ENCODE results near the gene COLEC12.

DNA sequence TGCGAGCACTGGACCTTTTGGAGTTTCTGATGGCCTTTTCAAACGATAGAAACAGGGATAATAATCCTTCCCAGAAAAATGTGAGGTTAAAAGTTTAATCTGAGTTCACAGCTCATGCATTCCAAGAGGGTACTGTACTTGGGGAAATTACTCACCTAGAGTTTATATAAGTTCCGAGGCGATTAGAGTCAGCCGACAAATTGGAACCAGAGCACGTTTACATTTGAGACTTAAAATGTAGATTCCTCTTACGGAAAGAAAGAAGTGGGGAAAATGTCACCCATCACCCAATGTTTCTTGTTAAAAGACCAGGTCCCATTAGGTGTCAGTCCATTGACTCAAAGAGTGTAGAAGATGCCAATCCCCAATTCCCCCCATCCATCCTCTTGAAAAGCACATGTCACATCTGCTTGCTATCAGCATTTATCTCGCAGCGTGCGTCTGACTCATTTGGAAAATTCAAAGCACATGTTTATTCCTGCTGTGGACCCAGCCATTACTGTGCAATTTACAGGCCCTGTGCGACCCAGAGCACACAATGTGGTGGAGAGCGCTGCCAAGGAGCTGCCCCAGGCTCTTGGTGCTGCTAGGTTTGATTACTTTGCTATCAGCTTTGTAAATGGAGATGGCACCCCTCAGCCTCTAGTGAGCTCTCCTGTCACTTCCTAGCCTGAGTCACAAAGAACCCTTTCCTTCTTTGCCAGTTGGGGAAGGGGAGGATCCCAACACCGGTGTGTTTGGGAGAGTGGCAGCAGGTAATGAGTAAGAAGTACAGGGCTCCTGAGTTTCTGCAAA is 104.8 kb downstream of the COLEC12 start:
- TF ChIP-seq, protein P1, sequence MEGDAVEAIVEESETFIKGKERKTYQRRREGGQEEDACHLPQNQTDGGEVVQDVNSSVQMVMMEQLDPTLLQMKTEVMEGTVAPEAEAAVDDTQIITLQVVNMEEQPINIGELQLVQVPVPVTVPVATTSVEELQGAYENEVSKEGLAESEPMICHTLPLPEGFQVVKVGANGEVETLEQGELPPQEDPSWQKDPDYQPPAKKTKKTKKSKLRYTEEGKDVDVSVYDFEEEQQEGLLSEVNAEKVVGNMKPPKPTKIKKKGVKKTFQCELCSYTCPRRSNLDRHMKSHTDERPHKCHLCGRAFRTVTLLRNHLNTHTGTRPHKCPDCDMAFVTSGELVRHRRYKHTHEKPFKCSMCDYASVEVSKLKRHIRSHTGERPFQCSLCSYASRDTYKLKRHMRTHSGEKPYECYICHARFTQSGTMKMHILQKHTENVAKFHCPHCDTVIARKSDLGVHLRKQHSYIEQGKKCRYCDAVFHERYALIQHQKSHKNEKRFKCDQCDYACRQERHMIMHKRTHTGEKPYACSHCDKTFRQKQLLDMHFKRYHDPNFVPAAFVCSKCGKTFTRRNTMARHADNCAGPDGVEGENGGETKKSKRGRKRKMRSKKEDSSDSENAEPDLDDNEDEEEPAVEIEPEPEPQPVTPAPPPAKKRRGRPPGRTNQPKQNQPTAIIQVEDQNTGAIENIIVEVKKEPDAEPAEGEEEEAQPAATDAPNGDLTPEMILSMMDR (conservative IDR thresholded peaks at IDR 0.05; ENCODE audit: low read length): no peak
- no peak for TF ChIP-seq EZH2phosphoT487 (IDR thresholded peaks at IDR 0.05; ENCODE audit: borderline replicate concordance)
